Kidney epithelial cell (primary cell): Measurements from ENCODE around the gene AP1S3. TPM values are rescaled to one million over a fixed set of nuclear protein-coding genes. Genes with fewer than 3 reads are reported as not detected.

Source experiments
- DNase-seq: peaks from one replicate; pipeline ENCODE4 v3.0.0-alpha.2; 2010; ENCODE audit warnings: low read depth
- H3K27me3 ChIP-seq: 2 replicates; pipeline ENCODE4 v1.6.0; 2011; ENCODE audit warnings: low read length; ENCODE audit not compliant: control insufficient read depth, insufficient read depth
- H3K36me3 ChIP-seq: 2 replicates; pipeline ENCODE4 v1.5.1; 2011; ENCODE audit warnings: low read length; ENCODE audit not compliant: control insufficient read depth, insufficient read depth
- H3K4me3 ChIP-seq: 2 replicates; pipeline ENCODE4 v1.5.1; 2011; ENCODE audit warnings: low read depth, mild to moderate bottlenecking, control low read depth, low read length
- total RNA-seq: library from RNA; depleted of rRNA; stranded (reverse); fragments of >200 nt; gene quantifications from 2 replicates; pipeline ENCODE4 v1.2.3, GENCODE V29; 2015
- TF ChIP-seq, protein P1 (sequence below): IDR thresholded peaks from 2 replicates; pipeline ENCODE4 v1.5.1; 2011; ENCODE audit warnings: mild to moderate bottlenecking, moderate library complexity, low read length, control low read depth, inconsistent platforms; ENCODE audit not compliant: insufficient read depth, poor library complexity, severe bottlenecking

AP1S3 gene
- total RNA-seq, 1 donor from 2014 or later: 22.4 TPM

DNA sequence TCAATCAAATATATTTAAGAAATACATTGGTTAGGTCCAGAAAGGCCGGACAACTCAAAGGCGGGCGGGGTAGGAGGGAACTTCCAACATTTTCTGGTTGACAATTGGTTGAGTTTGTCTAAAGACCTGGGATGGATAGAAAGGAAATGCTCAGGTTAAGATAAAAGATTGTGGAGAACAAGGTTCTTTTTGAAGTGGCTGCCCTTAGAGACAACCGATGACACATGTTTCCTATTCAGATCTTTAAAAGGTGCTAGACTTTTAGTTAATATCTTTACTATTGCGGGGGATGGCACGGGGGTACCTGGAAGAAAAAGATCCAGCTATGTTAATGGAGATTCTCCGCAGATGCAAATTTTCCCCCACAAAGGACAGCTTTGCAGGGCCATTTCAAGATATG, 10.0 kb upstream of the AP1S3 start:
- no peak overlapping the region for H3K4me3 ChIP-seq
- no peaks in the 10 kb centered on the region for H3K27me3 ChIP-seq
- TF ChIP-seq, protein P1, sequence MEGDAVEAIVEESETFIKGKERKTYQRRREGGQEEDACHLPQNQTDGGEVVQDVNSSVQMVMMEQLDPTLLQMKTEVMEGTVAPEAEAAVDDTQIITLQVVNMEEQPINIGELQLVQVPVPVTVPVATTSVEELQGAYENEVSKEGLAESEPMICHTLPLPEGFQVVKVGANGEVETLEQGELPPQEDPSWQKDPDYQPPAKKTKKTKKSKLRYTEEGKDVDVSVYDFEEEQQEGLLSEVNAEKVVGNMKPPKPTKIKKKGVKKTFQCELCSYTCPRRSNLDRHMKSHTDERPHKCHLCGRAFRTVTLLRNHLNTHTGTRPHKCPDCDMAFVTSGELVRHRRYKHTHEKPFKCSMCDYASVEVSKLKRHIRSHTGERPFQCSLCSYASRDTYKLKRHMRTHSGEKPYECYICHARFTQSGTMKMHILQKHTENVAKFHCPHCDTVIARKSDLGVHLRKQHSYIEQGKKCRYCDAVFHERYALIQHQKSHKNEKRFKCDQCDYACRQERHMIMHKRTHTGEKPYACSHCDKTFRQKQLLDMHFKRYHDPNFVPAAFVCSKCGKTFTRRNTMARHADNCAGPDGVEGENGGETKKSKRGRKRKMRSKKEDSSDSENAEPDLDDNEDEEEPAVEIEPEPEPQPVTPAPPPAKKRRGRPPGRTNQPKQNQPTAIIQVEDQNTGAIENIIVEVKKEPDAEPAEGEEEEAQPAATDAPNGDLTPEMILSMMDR: no peak
- no peak for DNase-seq
- H3K36me3 ChIP-seq: no peaks in the 10 kb centered on the region

DNA sequence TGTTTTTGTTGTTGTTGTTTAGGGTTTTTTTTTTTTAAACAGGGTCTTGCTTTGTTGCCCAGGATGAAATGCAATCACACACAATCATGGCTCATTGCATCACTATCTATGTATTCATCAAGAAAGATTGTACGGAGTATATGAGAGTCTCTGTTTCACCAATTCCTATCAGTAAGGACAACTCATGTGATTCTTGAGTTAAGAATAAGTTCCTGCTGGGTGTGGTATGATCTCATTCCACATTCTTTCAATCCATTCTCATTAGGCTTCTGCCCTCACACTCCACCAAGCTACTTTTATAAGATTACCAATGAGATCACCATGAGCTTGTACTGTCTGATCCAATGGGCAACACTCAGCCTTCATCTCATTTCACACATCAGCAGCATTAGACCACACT, 9.1 kb upstream of the AP1S3 start:
- Histone ChIP-seq H3K36me3 (no peaks in the 10 kb centered on the region), H3K4me3 (no peak overlapping the region), H3K27me3 (no peaks in the 10 kb centered on the region)
- TF ChIP-seq, protein P1: no peak
- DNase-seq: peak; percentile 76

DNA sequence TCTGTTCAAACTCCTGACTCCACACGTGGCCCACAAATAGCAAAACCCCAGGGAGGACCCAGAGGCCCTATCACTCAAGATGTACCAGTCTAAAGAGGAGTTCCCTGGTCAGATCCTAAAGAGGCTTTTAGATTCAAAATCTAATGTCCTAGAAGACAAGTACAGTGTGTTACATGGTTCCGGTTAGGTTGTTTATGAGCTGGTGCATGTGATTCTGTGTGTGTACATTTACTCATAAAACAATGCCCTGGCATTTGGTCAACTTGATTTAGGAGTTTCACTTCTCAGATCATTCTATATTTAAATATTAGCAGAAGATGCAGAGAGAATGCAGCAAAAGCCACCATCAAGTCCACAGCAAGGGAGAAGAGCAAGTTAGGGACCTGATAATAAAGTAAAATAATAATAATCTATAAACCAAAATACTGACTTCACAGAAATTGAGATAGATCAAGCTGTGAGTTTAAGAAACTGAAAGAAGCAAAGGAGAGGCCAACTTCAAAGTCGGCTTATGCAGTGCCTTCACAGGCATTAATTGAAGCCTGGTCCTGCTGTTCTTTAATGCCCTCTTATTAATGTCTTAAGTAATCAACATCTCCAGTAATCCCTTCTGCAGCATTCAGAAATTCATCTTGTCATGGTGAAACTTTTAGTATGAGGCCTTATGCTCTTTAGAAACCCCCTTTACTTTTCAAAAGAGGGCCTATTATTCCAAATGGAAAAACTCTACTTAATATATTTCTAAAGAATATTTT, 4.2 kb upstream of the AP1S3 start:
- Histone ChIP-seq H3K4me3 (no peak overlapping the region), H3K36me3 (no peaks in the 10 kb centered on the region), H3K27me3 (no peaks in the 10 kb centered on the region)
- TF ChIP-seq, protein P1: no peak
- DNase-seq: no peak

DNA sequence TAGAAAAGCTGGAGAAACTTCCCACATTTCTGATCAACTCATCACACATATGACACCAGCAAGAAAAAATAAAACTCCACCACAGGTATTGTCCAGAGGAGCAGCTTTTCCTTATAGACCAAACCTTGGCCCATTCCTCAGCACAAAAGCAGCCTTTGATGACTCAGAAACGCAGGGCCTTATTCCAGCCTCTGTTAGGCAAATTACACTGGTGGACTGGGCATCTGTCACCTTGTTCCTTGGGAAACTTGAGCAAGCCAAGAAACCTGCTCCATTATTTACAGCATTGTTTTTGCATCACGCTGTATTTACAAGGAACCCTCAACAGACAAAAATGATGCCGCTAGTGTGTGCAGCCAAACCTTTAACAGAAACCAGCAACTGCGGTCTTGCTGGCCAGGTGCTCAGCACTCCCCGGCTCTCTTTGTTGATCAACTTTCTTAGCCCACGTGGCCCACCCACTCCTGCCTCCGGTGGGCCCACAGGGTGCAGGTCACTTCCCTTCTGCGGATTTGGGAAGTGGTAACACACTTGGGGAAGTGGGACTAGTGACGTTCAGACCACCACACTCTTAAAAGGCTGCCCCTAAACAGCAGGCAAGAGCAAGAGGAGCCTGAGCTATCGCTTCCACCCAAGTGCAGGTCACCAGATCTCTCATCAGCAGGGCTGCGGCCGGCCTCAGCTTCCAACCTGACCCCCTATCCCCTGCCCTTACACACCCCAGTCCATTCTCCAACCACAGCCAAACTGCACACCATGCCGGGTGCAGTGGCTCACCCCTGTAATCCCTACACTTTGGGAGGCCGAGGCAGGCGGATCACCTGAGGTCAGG, 1.5 kb downstream of the AP1S3 start:
- TF ChIP-seq, protein P1: no peak
- Histone ChIP-seq H3K36me3 (no peaks in the 10 kb centered on the region), H3K27me3 (no peaks in the 10 kb centered on the region), H3K4me3 (peak overlapping the region; percentile 76)
- DNase-seq: no peak

DNA sequence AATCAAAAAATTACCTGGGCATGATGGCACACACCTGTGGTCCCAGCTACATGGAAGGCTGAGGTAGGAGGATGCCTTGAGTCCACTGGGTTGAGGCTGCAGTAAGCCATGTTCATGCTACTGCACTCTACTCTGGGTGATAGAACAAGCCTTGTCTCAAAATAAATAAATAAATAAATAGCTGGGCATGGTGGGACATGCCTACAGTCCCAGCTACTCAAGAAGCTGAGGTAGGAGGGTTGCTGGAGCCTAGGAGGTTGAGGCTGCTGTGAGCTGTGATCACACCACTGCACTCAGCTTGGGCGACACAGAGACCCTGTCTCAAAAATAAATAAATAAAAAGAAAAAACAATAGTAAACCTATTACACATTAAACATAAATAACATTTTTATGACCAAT, 3.0 kb downstream of the AP1S3 start:
- TF ChIP-seq, protein P1: no peak
- DNase-seq: no peak

More for the DNA sequence above, 3.0 kb downstream of the AP1S3 start:
- H3K4me3 ChIP-seq: no peak overlapping the region
- no peaks in the 10 kb centered on the region for H3K36me3 ChIP-seq
- no peaks in the 10 kb centered on the region for H3K27me3 ChIP-seq
